ENCODE data around the gene CELF6. TPM values are rescaled to one million over a fixed set of nuclear protein-coding genes. Genes with fewer than 3 reads are reported as not detected.
A peak's percentile ranks its signal among the peaks of the same experiment; 100 is the strongest.

Gene CELF6
- total RNA-seq, 1 experiment from 2014 or later = not detected

DNA sequence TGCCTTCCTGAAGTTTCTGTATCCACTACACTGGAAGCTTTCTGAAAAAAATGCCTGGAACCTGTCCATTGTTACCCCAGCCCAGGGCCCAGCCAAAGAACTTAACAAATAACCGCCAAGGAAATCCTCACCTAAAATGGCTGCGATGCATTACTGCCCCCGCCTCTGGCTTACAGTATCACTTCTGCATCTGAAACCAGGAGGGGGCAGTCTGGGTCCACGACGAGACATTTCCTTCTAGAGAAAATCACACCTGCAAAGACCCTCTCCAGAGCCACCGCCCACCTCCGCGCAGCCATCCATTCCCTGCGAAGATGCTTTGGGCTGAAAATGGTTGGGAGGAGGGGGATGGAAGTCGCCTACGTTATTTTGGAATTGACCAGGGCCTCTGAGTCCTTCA, 22.4 kb upstream of the CELF6 start:
- H3K4me1 ChIP-seq (replicated peaks; ENCODE audit: insufficient read depth) = no peaks in the 10 kb centered on the region
- no peaks in the 10 kb centered on the region for H3K36me3 ChIP-seq (ENCODE audit: low read depth)
- no peaks in the 10 kb centered on the region for H3K9me3 ChIP-seq (ENCODE audit: insufficient read depth, low read depth)
- H3K79me2 ChIP-seq (ENCODE audit: low read depth) = no peaks in the 10 kb centered on the region
- H4K20me1 ChIP-seq (ENCODE audit: insufficient read depth) = no peaks in the 10 kb centered on the region
- POLR2A ChIA-PET (ENCODE audit: unreplicated experiment) = no interaction called here
- no peak overlapping the region for H3K4me3 ChIP-seq
- DNase-seq = no peak
- CTCF ChIA-PET = no interaction called here
- H3K27me3 ChIP-seq (ENCODE audit: insufficient read depth, low read depth) = no peaks in the 10 kb centered on the region
- TF ChIP-seq EZH2 (IDR thresholded peaks at IDR 0.05; ENCODE audit: low read depth) = no peak
- TF ChIP-seq, protein P1, sequence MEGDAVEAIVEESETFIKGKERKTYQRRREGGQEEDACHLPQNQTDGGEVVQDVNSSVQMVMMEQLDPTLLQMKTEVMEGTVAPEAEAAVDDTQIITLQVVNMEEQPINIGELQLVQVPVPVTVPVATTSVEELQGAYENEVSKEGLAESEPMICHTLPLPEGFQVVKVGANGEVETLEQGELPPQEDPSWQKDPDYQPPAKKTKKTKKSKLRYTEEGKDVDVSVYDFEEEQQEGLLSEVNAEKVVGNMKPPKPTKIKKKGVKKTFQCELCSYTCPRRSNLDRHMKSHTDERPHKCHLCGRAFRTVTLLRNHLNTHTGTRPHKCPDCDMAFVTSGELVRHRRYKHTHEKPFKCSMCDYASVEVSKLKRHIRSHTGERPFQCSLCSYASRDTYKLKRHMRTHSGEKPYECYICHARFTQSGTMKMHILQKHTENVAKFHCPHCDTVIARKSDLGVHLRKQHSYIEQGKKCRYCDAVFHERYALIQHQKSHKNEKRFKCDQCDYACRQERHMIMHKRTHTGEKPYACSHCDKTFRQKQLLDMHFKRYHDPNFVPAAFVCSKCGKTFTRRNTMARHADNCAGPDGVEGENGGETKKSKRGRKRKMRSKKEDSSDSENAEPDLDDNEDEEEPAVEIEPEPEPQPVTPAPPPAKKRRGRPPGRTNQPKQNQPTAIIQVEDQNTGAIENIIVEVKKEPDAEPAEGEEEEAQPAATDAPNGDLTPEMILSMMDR (conservative IDR thresholded peaks at IDR 0.05) = peak; percentile 48; the same call in 1 of the 2 replicates
- H3F3A ChIP-seq (ENCODE audit: insufficient read depth, low read depth) = peaks cover 14% of the 10 kb centered on the region; the same call in 1 of the 2 replicates
- intact Hi-C loops (cut with micrococcal nuclease; ENCODE audit: unreplicated experiment) = no loop called here
- no peak overlapping the region for H3K27ac ChIP-seq
- H2AFZ ChIP-seq = no peak overlapping the region
- H3K4me2 ChIP-seq = no peak overlapping the region
- no TSS peak for BruUV-seq (replicated peaks)
- H3K9me2 ChIP-seq (ENCODE audit: insufficient read depth) = no peaks in the 10 kb centered on the region

DNA sequence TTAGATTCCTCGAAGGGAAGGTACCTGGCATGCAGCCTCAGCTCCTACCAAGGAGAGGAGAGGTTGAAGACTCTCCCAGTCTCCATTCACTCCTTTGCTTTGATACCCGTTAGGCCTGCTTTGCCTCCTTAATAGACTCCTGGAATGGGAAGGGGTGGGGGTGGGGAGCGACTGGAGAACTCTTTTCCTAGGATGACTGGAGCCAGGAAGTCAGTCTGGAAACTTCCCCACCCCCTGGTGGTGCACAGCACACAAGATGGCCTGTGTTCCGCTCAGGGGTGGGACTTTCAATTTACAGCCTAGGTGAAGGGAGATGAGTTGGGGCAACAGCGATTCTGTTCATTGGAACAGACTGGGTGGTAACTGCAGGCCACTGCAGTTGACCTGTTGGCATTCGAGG, 21.4 kb upstream of the CELF6 start:
- CTCF ChIA-PET = no interaction called here
- H3K36me3 ChIP-seq (ENCODE audit: low read depth) = no peaks in the 10 kb centered on the region
- H4K20me1 ChIP-seq (ENCODE audit: insufficient read depth) = no peaks in the 10 kb centered on the region
- intact Hi-C loops (cut with micrococcal nuclease; ENCODE audit: unreplicated experiment) = no loop called here
- no TSS peak for BruUV-seq (replicated peaks)
- no peaks in the 10 kb centered on the region for H3K4me1 ChIP-seq (replicated peaks; ENCODE audit: insufficient read depth)
- POLR2A ChIA-PET (ENCODE audit: unreplicated experiment) = no interaction called here
- no peak for DNase-seq
- no peak for TF ChIP-seq EZH2 (IDR thresholded peaks at IDR 0.05; ENCODE audit: low read depth)
- TF ChIP-seq, protein P1 (conservative IDR thresholded peaks at IDR 0.05) = 0 out of 2 replicates have a peak, but pooled peaks have one; percentile 32
- no peaks in the 10 kb centered on the region for H3K79me2 ChIP-seq (ENCODE audit: low read depth)
- H3K27ac ChIP-seq = no peak overlapping the region
- H2AFZ ChIP-seq = no peak overlapping the region
- H3K4me3 ChIP-seq = no peak overlapping the region
- H3K9me2 ChIP-seq (ENCODE audit: insufficient read depth) = no peaks in the 10 kb centered on the region
- no peaks in the 10 kb centered on the region for H3K9me3 ChIP-seq (ENCODE audit: insufficient read depth, low read depth)
- H3K4me2 ChIP-seq = no peak overlapping the region
- peaks cover 14% of the 10 kb centered on the region; the same call in 1 of the 2 replicates for H3F3A ChIP-seq (ENCODE audit: insufficient read depth, low read depth)
- no peaks in the 10 kb centered on the region for H3K27me3 ChIP-seq (ENCODE audit: insufficient read depth, low read depth)

DNA sequence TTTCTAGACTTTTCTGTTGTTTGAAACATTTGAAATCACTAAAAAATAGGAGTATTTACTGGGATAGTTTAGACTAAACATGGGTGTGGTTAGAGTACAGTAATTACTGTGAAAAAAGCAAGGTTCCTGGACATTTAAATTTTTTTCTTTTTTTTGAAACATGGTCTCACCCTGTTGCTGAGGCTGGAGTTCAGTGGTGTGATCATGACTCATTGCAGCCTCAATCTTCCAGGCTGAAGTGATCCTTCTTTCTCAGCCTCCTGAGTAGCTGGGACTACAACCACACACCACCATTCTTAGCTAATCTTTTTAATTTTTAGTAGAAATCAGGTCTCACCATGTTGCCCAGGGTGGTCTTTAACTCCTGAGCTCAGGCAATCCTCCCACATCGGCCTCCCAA, 20.4 kb upstream of the CELF6 start:
- Histone ChIP-seq H3K9me3 (ENCODE audit: insufficient read depth, low read depth) (no peaks in the 10 kb centered on the region), H3K79me2 (ENCODE audit: low read depth) (no peaks in the 10 kb centered on the region), H3K36me3 (ENCODE audit: low read depth) (no peaks in the 10 kb centered on the region), H3K4me1 (replicated peaks; ENCODE audit: insufficient read depth) (no peaks in the 10 kb centered on the region), H3K27ac (peak overlapping the region; percentile 17), H3K4me2 (no peak overlapping the region), H2AFZ (no peak overlapping the region), H3K27me3 (ENCODE audit: insufficient read depth, low read depth) (no peaks in the 10 kb centered on the region), H3K9me2 (ENCODE audit: insufficient read depth) (no peaks in the 10 kb centered on the region), H3F3A (ENCODE audit: insufficient read depth, low read depth) (peaks cover 14% of the 10 kb centered on the region; the same call in 1 of the 2 replicates), H4K20me1 (ENCODE audit: insufficient read depth) (no peaks in the 10 kb centered on the region), H3K4me3 (no peak overlapping the region)
- ChIA-PET POLR2A (ENCODE audit: unreplicated experiment) (interaction anchor here (0.6 kb wide), 1 partner anchor 338 kb away, joined by 4 read pairs; no protein-coding TSS in a partner anchor), CTCF (interaction anchor here (0.5 kb wide), 1 partner anchor 19 kb away, joined by 7 read pairs; no protein-coding TSS in a partner anchor)
- no TSS peak for BruUV-seq (replicated peaks)
- no peak for TF ChIP-seq EZH2 (IDR thresholded peaks at IDR 0.05; ENCODE audit: low read depth)
- TF ChIP-seq, protein P1 (conservative IDR thresholded peaks at IDR 0.05) = no peak
- intact Hi-C loops (cut with micrococcal nuclease; ENCODE audit: unreplicated experiment) = no loop called here
- DNase-seq = no peak

Data from PC-9 (cell line).